ENCODE data around the gene ALDOB. TPM values are rescaled to one million over a fixed set of nuclear protein-coding genes. Genes with fewer than 3 reads are reported as not detected.

Gene ALDOB
- total RNA-seq, 2 donors from 2014 or later: 0.29 TPM; not detected in 1

GRCh38 chr9:101432740-101433139, 2.8 kb downstream of the ALDOB start:
- TF ChIP-seq CTCF (conservative IDR thresholded peaks at IDR 0.05): no peak
- Histone ChIP-seq H3K4me3 (ENCODE audit: low read length) (no peak overlapping the region), H3K9ac (ENCODE audit: extremely low read depth, low read length, poor library complexity, severe bottlenecking) (no peak overlapping the region), H3K36me3 (ENCODE audit: control insufficient read depth, insufficient read depth, low read length) (no peaks in the 10 kb centered on the region), H3K27me3 (ENCODE audit: control insufficient read depth, insufficient read depth, low read length, poor library complexity, severe bottlenecking) (no peaks in the 10 kb centered on the region), H3K4me1 (ENCODE audit: control insufficient read depth, insufficient read depth, low read length) (no peaks in the 10 kb centered on the region), H3K27ac (ENCODE audit: low read depth, low read length) (no peak overlapping the region), H3K9me3 (ENCODE audit: control insufficient read depth, low read length) (no peaks in the 10 kb centered on the region)
- Mint-ChIP-seq H3K27ac (no peak overlapping the region), H3K9me3 (no peaks in the 10 kb centered on the region), H3K36me3 (ENCODE audit: low read depth) (no peaks in the 10 kb centered on the region), H3K4me1 (no peaks in the 10 kb centered on the region), H3K27me3 (ENCODE audit: insufficient read depth) (peaks cover 9% of the 10 kb centered on the region), H3K4me3 (no peak overlapping the region)
- 100% methylated on average over 1 of the region's 1 CpG for WGBS, 2 experiments (ENCODE audit: insufficient coverage in 1 of 2, insufficient read length in 1 of 2)
- DNase-seq: no peak

GRCh38 chr9:101432171-101432570, 3.4 kb downstream of the ALDOB start:
- no peak overlapping the region for H3K27ac Mint-ChIP-seq
- no peaks in the 10 kb centered on the region for H3K4me1 ChIP-seq (ENCODE audit: control insufficient read depth, insufficient read depth, low read length)
- peaks cover 9% of the 10 kb centered on the region for H3K27me3 Mint-ChIP-seq (ENCODE audit: insufficient read depth)
- no peaks in the 10 kb centered on the region for H3K36me3 Mint-ChIP-seq (ENCODE audit: low read depth)
- H3K4me1 Mint-ChIP-seq: no peaks in the 10 kb centered on the region
- no peaks in the 10 kb centered on the region for H3K9me3 ChIP-seq (ENCODE audit: control insufficient read depth, low read length)
- H3K4me3 ChIP-seq (ENCODE audit: low read length): no peak overlapping the region
- no peak overlapping the region for H3K4me3 Mint-ChIP-seq
- H3K36me3 ChIP-seq (ENCODE audit: control insufficient read depth, insufficient read depth, low read length): no peaks in the 10 kb centered on the region
- H3K9ac ChIP-seq (ENCODE audit: extremely low read depth, low read length, poor library complexity, severe bottlenecking): no peak overlapping the region
- H3K27me3 ChIP-seq (ENCODE audit: control insufficient read depth, insufficient read depth, low read length, poor library complexity, severe bottlenecking): no peaks in the 10 kb centered on the region
- no peak overlapping the region for H3K27ac ChIP-seq (ENCODE audit: low read depth, low read length)
- no peaks in the 10 kb centered on the region for H3K9me3 Mint-ChIP-seq
- no peak for DNase-seq
- no peak for TF ChIP-seq CTCF (conservative IDR thresholded peaks at IDR 0.05)

- H3K4me1 ChIP-seq (ENCODE audit: control insufficient read depth, insufficient read depth, low read length): no peaks in the 10 kb centered on the region
- no peak overlapping the region for H3K9ac ChIP-seq (ENCODE audit: extremely low read depth, low read length, poor library complexity, severe bottlenecking)
- H3K4me1 Mint-ChIP-seq: no peaks in the 10 kb centered on the region
- DNase-seq: no peak
- H3K4me3 Mint-ChIP-seq: no peak overlapping the region
- H3K27me3 ChIP-seq (ENCODE audit: control insufficient read depth, insufficient read depth, low read length, poor library complexity, severe bottlenecking): peaks cover 7% of the 10 kb centered on the region
- peaks cover 9% of the 10 kb centered on the region for H3K27me3 Mint-ChIP-seq (ENCODE audit: insufficient read depth)
- 93 to 97% methylated on average over 6 to 7 of the region's 7 CpGs for WGBS, 2 experiments (ENCODE audit: insufficient coverage in 1 of 2, insufficient read length in 1 of 2)
- H3K27ac Mint-ChIP-seq: no peak overlapping the region
- H3K9me3 ChIP-seq (ENCODE audit: control insufficient read depth, low read length): no peaks in the 10 kb centered on the region
- H3K36me3 Mint-ChIP-seq (ENCODE audit: low read depth): no peaks in the 10 kb centered on the region
- H3K9me3 Mint-ChIP-seq: no peaks in the 10 kb centered on the region
- H3K36me3 ChIP-seq (ENCODE audit: control insufficient read depth, insufficient read depth, low read length): no peaks in the 10 kb centered on the region
- no peak overlapping the region for H3K4me3 ChIP-seq (ENCODE audit: low read length)
- TF ChIP-seq CTCF (conservative IDR thresholded peaks at IDR 0.05): no peak
- H3K27ac ChIP-seq (ENCODE audit: low read depth, low read length): no peak overlapping the region
These were observed 5.8 kb downstream of the ALDOB start for GRCh38 chr9:101429736-101430135.

Measured in endodermal cell (in vitro differentiated cells).